Suprapubic skin (tissue), 3 donors: ENCODE data around the gene CRNKL1.

Source experiments
- EP300 ChIP-seq: sonication (generic); formaldehyde crosslinking; IDR thresholded peaks from one replicate; pipeline ENCODE4 v1.6.1; 2017; ENCODE audit warnings: antibody characterized with exemption
- POLR2A ChIP-seq, 2 donors: fragments of 450-650 bp; IDR thresholded peaks; one replicate each; pipeline ENCODE4 v1.6.1; 2017; ENCODE audit warnings: antibody characterized with exemption in 2 of 2, mild to moderate bottlenecking in 2 of 2, moderate library complexity in 2 of 2
- TF ChIP-seq, protein P1 (sequence below), 2 donors: fragments of 200-600 bp in 1 of 2; fragments of 450-650 bp in 1 of 2; sonication (generic) in 1 of 2; IDR thresholded peaks; one replicate each; pipeline ENCODE4 v1.5.1; 2016 to 2019; ENCODE audit warnings: antibody characterized with exemption in 2 of 2, mild to moderate bottlenecking in 1 of 2, moderate library complexity in 1 of 2

DNA sequence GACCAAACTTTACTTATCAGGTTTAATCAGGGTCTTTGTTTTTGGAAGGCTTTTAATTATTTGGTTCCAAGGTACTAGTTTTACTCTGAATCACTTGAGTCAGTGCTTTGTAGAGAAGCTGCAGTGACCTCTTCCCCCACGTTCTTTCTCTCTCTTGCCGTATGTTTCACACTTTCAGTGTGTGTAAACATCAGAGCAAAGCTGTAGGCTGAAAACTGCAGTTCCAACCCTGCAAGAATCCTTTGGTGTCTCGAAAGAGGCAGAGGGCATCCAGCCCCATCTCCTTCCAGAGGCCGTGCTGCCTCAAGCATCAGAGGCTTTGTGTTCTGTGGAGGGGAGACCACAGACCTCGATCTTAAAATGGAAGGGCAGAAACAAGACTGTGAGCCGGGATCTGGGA lies 42.1 kb upstream of the CRNKL1 start:
- TF ChIP-seq, protein P1, sequence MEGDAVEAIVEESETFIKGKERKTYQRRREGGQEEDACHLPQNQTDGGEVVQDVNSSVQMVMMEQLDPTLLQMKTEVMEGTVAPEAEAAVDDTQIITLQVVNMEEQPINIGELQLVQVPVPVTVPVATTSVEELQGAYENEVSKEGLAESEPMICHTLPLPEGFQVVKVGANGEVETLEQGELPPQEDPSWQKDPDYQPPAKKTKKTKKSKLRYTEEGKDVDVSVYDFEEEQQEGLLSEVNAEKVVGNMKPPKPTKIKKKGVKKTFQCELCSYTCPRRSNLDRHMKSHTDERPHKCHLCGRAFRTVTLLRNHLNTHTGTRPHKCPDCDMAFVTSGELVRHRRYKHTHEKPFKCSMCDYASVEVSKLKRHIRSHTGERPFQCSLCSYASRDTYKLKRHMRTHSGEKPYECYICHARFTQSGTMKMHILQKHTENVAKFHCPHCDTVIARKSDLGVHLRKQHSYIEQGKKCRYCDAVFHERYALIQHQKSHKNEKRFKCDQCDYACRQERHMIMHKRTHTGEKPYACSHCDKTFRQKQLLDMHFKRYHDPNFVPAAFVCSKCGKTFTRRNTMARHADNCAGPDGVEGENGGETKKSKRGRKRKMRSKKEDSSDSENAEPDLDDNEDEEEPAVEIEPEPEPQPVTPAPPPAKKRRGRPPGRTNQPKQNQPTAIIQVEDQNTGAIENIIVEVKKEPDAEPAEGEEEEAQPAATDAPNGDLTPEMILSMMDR (IDR thresholded peaks at IDR 0.05) = no peak
- TF ChIP-seq POLR2A (IDR thresholded peaks at IDR 0.05) (no peak), EP300 (no peak)
